Neural cell (in vitro differentiated cells): ENCODE results near the gene PCDH9. TPM values are rescaled to one million over a fixed set of nuclear protein-coding genes. Genes with fewer than 3 reads are reported as not detected.

ENCODE experiments used
- H2AFZ ChIP-seq: fragments of 200-600, 300-800 bp; sonication (generic), shearing (Covaris generic); 2 replicates; pipeline ENCODE4 v1.6.0; 2014; ENCODE audit warnings: low read depth, mild to moderate bottlenecking, antibody characterized with exemption, low read length, moderate library complexity
- H3F3A ChIP-seq: fragments of 200-600 bp; shearing (Covaris generic); 2 replicates; pipeline ENCODE4 v1.6.1; 2016; ENCODE audit warnings: mild to moderate bottlenecking, moderate library complexity, mixed read lengths, antibody characterized with exemption, low read length; ENCODE audit not compliant: insufficient read depth, poor library complexity, severe bottlenecking
- H3K27ac ChIP-seq: fragments of 200-600, 300-800 bp; sonication (generic), shearing (Covaris generic); 2 replicates; pipeline ENCODE4 v1.5.1; 2014; ENCODE audit warnings: mild to moderate bottlenecking, low read length, moderate library complexity
- H3K27me3 ChIP-seq: fragments of 300-800, 200-600 bp; sonication (generic), shearing (Covaris generic); 2 replicates; pipeline ENCODE4 v1.6.0; 2014; ENCODE audit warnings: mild to moderate bottlenecking, low read depth, low read length, moderate library complexity; ENCODE audit not compliant: insufficient read depth
- H3K36me3 ChIP-seq: fragments of 300-800, 200-600 bp; sonication (generic), shearing (Covaris generic); 2 replicates; pipeline ENCODE4 v1.5.1; 2014; ENCODE audit warnings: mild to moderate bottlenecking, antibody characterized with exemption, low read length, moderate library complexity; ENCODE audit not compliant: insufficient read depth
- H3K4me2 ChIP-seq: fragments of 300-800, 200-600 bp; sonication (generic), shearing (Covaris generic); 2 replicates; pipeline ENCODE4 v1.6.0; 2014; ENCODE audit warnings: mild to moderate bottlenecking, low read length
- H3K4me3 ChIP-seq: fragments of 300-800, 200-600 bp; sonication (generic), shearing (Covaris generic); 2 replicates; pipeline ENCODE4 v1.5.1; 2014; ENCODE audit warnings: mild to moderate bottlenecking, low read length, moderate library complexity
- H3K79me2 ChIP-seq: fragments of 200-600 bp; shearing (Covaris generic); replicated peaks from 2 replicates; pipeline ENCODE4 v1.6.0; 2014; ENCODE audit warnings: mild to moderate bottlenecking, low read length, moderate library complexity; ENCODE audit not compliant: insufficient read depth
- H3K9ac ChIP-seq: fragments of 300-800, 200-600 bp; sonication (generic), shearing (Covaris generic); 2 replicates; pipeline ENCODE4 v1.6.1; 2016; ENCODE audit warnings: mild to moderate bottlenecking, low read length, mixed read lengths
- H3K9me2 ChIP-seq: fragments of 200-600 bp; shearing (Covaris generic); 2 replicates; pipeline ENCODE4 v1.6.1; 2016; ENCODE audit warnings: mild to moderate bottlenecking, low read length, mixed read lengths; ENCODE audit not compliant: insufficient read depth
- H3K9me3 ChIP-seq: fragments of 200-600, 300-800 bp; sonication (generic), shearing (Covaris generic); 2 replicates; pipeline ENCODE4 v1.6.1; 2016; ENCODE audit warnings: mild to moderate bottlenecking, mixed run types, low read length, moderate library complexity, mixed read lengths
- H4K20me1 ChIP-seq: fragments of 200-600 bp; shearing (Covaris generic); 2 replicates; pipeline ENCODE4 v1.6.1; 2016; ENCODE audit warnings: mild to moderate bottlenecking, mixed run types; ENCODE audit not compliant: insufficient read depth
- CTCF ChIP-seq: fragments of 450-650 bp; IDR thresholded peaks from 2 replicates; pipeline ENCODE4 v1.5.1; 2014; ENCODE audit warnings: antibody characterized with exemption, mild to moderate bottlenecking, moderate library complexity; ENCODE audit not compliant: poor library complexity, severe bottlenecking
- EP300 ChIP-seq: fragments of 450-650 bp; conservative IDR thresholded peaks from 2 replicates; pipeline ENCODE4 v1.6.1; 2014; ENCODE audit warnings: antibody characterized with exemption, mild to moderate bottlenecking, moderate library complexity; ENCODE audit not compliant: poor library complexity, severe bottlenecking
- EZH2 ChIP-seq: fragments of 200-600, 300-800 bp; shearing (Covaris generic), sonication (generic); IDR thresholded peaks from 2 replicates; pipeline ENCODE4 v1.6.1; 2014; ENCODE audit warnings: antibody characterized with exemption, low read length, borderline replicate concordance, mild to moderate bottlenecking; ENCODE audit not compliant: insufficient read depth, poor library complexity, severe bottlenecking
- MXI1 ChIP-seq: fragments of 450-650 bp; conservative IDR thresholded peaks from 2 replicates; pipeline ENCODE4 v1.6.1; 2014; ENCODE audit warnings: antibody characterized with exemption, mild to moderate bottlenecking; ENCODE audit not compliant: poor library complexity, severe bottlenecking
- POLR2AphosphoS5 ChIP-seq: IDR thresholded peaks from 2 replicates; pipeline ENCODE4 v1.6.1; 2012
- RAD21 ChIP-seq: fragments of 450-650 bp; conservative IDR thresholded peaks from 2 replicates; pipeline ENCODE4 v1.6.1; 2014; ENCODE audit warnings: antibody characterized with exemption, mild to moderate bottlenecking, moderate library complexity
- REST ChIP-seq: IDR thresholded peaks from 2 replicates; pipeline ENCODE4 v1.6.1; 2012; ENCODE audit warnings: borderline replicate concordance
- SMC3 ChIP-seq: fragments of 450-650 bp; conservative IDR thresholded peaks from 2 replicates; pipeline ENCODE4 v1.6.1; 2014; ENCODE audit warnings: antibody characterized with exemption, mild to moderate bottlenecking, moderate library complexity; ENCODE audit not compliant: poor library complexity
- TAF1 ChIP-seq: IDR thresholded peaks from 2 replicates; pipeline ENCODE4 v1.6.1; 2012; ENCODE audit warnings: low read depth
- polyA plus RNA-seq: library from polyadenylated mRNA; depleted of rRNA; stranded (reverse); fragments of >200 nt; gene quantifications from 2 replicates; pipeline ENCODE4 v1.2.3, GENCODE V29; 2014

Gene PCDH9
- polyA plus RNA-seq, 1 donor from 2014 or later, result 4.6 TPM

GRCh38 chr13:67083519-67083918, 146.6 kb downstream of the PCDH9 start:
- Histone ChIP-seq H3K9ac (no peak overlapping the region), H3K79me2 (no peaks in the 10 kb centered on the region), H4K20me1 (no peaks in the 10 kb centered on the region), H2AFZ (no peak overlapping the region), H3K4me2 (no peak overlapping the region), H3F3A (no peaks in the 10 kb centered on the region), H3K36me3 (no peaks in the 10 kb centered on the region), H3K4me3 (no peak overlapping the region), H3K9me3 (no peaks in the 10 kb centered on the region), H3K27me3 (no peaks in the 10 kb centered on the region), H3K27ac (no peak overlapping the region), H3K9me2 (no peaks in the 10 kb centered on the region)
- TF ChIP-seq SMC3 (no peak), EP300 (no peak), RAD21 (no peak), TAF1 (no peak), EZH2 (no peak), CTCF (no peak), POLR2AphosphoS5 (no peak), MXI1 (no peak)

DNA sequence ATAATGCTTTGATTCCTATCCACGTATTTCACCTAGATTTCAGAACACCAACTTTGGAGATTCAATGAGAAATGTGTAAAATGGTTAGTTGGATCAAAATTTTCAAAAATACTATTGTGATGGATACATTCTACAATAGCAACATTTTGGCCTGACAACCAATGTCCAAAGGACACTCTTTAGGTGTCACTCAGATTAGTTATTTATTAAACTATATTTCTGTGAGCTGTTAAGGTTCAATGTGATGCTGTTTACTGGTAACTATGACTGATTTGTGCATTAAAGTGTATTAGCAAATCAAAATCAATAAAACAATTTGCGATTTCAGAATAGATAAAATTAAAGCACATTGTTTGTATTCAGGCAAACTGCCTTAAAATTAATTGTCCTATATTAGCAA, 149.8 kb downstream of the PCDH9 start:
- no peaks in the 10 kb centered on the region for H3K36me3 ChIP-seq
- TF ChIP-seq CTCF, result no peak
- no peak for TF ChIP-seq SMC3
- TF ChIP-seq MXI1, result no peak
- TF ChIP-seq TAF1, result no peak
- TF ChIP-seq REST, result no peak
- TF ChIP-seq EP300, result no peak
- no peak for TF ChIP-seq EZH2
- no peak for TF ChIP-seq RAD21
- no peak overlapping the region for H2AFZ ChIP-seq
- H3F3A ChIP-seq, result no peaks in the 10 kb centered on the region
- H3K27ac ChIP-seq, result no peak overlapping the region
- H4K20me1 ChIP-seq, result no peaks in the 10 kb centered on the region
- no peak overlapping the region for H3K4me3 ChIP-seq
- no peak overlapping the region for H3K9ac ChIP-seq
- H3K4me2 ChIP-seq, result no peak overlapping the region
- no peaks in the 10 kb centered on the region for H3K79me2 ChIP-seq
- no peaks in the 10 kb centered on the region for H3K27me3 ChIP-seq
- no peaks in the 10 kb centered on the region for H3K9me3 ChIP-seq
- no peaks in the 10 kb centered on the region for H3K9me2 ChIP-seq
